HG03025 (cell line): ENCODE data around the gene KLK13.

ENCODE experiments used
- ATAC-seq: cut with Tn5 transposase; IDR thresholded peaks from one replicate; pipeline ENCODE4 v1.9.1; 2021; ENCODE audit warnings: mild to moderate bottlenecking, moderate library complexity; ENCODE audit not compliant: unreplicated experiment, low FRiP score

The KLK13 gene

GRCh38 chr19:51064534-51065220, at the start of gene KLK13:
Gene KLK13 (minus strand): TSS chr19:51065092. CDS start chr19:51065067, 25 bp downstream.
- no peak for ATAC-seq

GRCh38 chr19:51114087-51114729, 49.3 kb upstream of the KLK13 start:
- ATAC-seq, result no peak

- ATAC-seq, result no peak
These were observed 46.7 kb upstream of the KLK13 start for GRCh38 chr19:51111606-51112005.

- ATAC-seq, result no peak
These were observed 45.7 kb upstream of the KLK13 start for GRCh38 chr19:51110666-51110971.

- ATAC-seq, result peak; percentile 30
These were observed 43.9 kb upstream of the KLK13 start for GRCh38 chr19:51108805-51109146.

GRCh38 chr19:51108066-51108804, 43.3 kb upstream of the KLK13 start, which contains the start of gene CTU1:
Gene CTU1 (minus strand): TSS chr19:51108409. CDS start chr19:51104569, 3,840 bp downstream.
- ATAC-seq, result peak; percentile 88

- no peak for ATAC-seq
These were observed 42.6 kb upstream of the KLK13 start for GRCh38 chr19:51107406-51108065.

- no peak for ATAC-seq
These were observed 39.0 kb upstream of the KLK13 start for GRCh38 chr19:51103926-51104341.

- ATAC-seq, result no peak
These were observed 38.1 kb upstream of the KLK13 start for GRCh38 chr19:51102991-51103390.

- ATAC-seq, result no peak
These were observed 36.4 kb upstream of the KLK13 start for GRCh38 chr19:51101171-51101865.

GRCh38 chr19:51100601-51101000, 35.7 kb upstream of the KLK13 start:
- ATAC-seq, result no peak

- no peak for ATAC-seq
These were observed 34.1 kb upstream of the KLK13 start for GRCh38 chr19:51099047-51099382.

GRCh38 chr19:51098365-51099046, 33.6 kb upstream of the KLK13 start:
- ATAC-seq, result no peak

GRCh38 chr19:51097796-51098195, 32.9 kb upstream of the KLK13 start:
- no peak for ATAC-seq

- no peak for ATAC-seq
These were observed 32.4 kb upstream of the KLK13 start for GRCh38 chr19:51097166-51097738.

GRCh38 chr19:51096473-51097165, 31.7 kb upstream of the KLK13 start:
- no peak for ATAC-seq

GRCh38 chr19:51094696-51095279, 29.9 kb upstream of the KLK13 start:
- no peak for ATAC-seq

- no peak for ATAC-seq
These were observed 28.8 kb upstream of the KLK13 start for GRCh38 chr19:51093510-51094345.
